MM.1S (cell line): Measurements from ENCODE around the gene RHOH.

ENCODE experiments used
- DNase-seq: peaks from one replicate; pipeline ENCODE4 v3.0.0-alpha.2; 2015
- H2AFZ ChIP-seq: fragments of 300-600 bp; sonication (generic); 2 replicates; pipeline ENCODE4 v1.6.0; 2016; ENCODE audit warnings: antibody characterized with exemption, low read length
- H3F3A ChIP-seq: fragments of 300-600 bp; sonication (generic); 2 replicates; pipeline ENCODE4 v1.6.1; 2016; ENCODE audit warnings: mild to moderate bottlenecking, antibody characterized with exemption, low read length, moderate library complexity, mixed read lengths; ENCODE audit not compliant: insufficient read depth
- H3K27ac ChIP-seq: fragments of 300-600 bp; sonication (generic); 2 replicates; pipeline ENCODE4 v1.5.1; 2016; ENCODE audit warnings: mild to moderate bottlenecking, low read length
- H3K27me3 ChIP-seq: fragments of 300-600 bp; sonication (generic); replicated peaks from 2 replicates; pipeline ENCODE4 v1.6.0; 2016; ENCODE audit warnings: low read length; ENCODE audit not compliant: insufficient read depth
- H3K36me3 ChIP-seq: fragments of 300-600 bp; sonication (generic); replicated peaks from 2 replicates; pipeline ENCODE4 v1.6.1; 2016; ENCODE audit warnings: mild to moderate bottlenecking, low read length, mixed read lengths; ENCODE audit not compliant: insufficient read depth
- H3K4me1 ChIP-seq: fragments of 300-600 bp; sonication (generic); 2 replicates; pipeline ENCODE4 v1.6.1; 2016; ENCODE audit warnings: low read length, mixed read lengths
- H3K4me2 ChIP-seq: fragments of 300-600 bp; sonication (generic); 2 replicates; pipeline ENCODE4 v1.6.0; 2016; ENCODE audit warnings: low read depth, low read length
- H3K4me3 ChIP-seq: fragments of 300-600 bp; sonication (generic); 2 replicates; pipeline ENCODE4 v1.5.1; 2016; ENCODE audit warnings: low read length, mixed read lengths
- H3K79me2 ChIP-seq: fragments of 300-600 bp; sonication (generic); 2 replicates; pipeline ENCODE4 v1.6.1; 2016; ENCODE audit warnings: mixed run types, low read length, mixed read lengths
- H3K9ac ChIP-seq: fragments of 300-600 bp; sonication (generic); 2 replicates; pipeline ENCODE4 v1.6.1; 2016; ENCODE audit warnings: low read length, mixed read lengths
- H3K9me2 ChIP-seq: fragments of 300-600 bp; sonication (generic); replicated peaks from 2 replicates; pipeline ENCODE4 v1.6.1; 2016; ENCODE audit warnings: mild to moderate bottlenecking, low read length, mixed read lengths; ENCODE audit not compliant: insufficient read depth
- H3K9me3 ChIP-seq: fragments of 300-600 bp; sonication (generic); replicated peaks from 2 replicates; pipeline ENCODE4 v1.6.1; 2016; ENCODE audit warnings: mild to moderate bottlenecking, low read length, mixed read lengths; ENCODE audit not compliant: insufficient read depth
- H4K20me1 ChIP-seq: fragments of 300-600 bp; sonication (generic); 2 replicates; pipeline ENCODE4 v1.6.1; 2016; ENCODE audit warnings: mild to moderate bottlenecking, low read length, moderate library complexity, mixed read lengths; ENCODE audit not compliant: insufficient read depth
- CTCF ChIP-seq: fragments of 300-600 bp; sonication (generic); IDR thresholded peaks from 2 replicates; pipeline ENCODE4 v1.5.1; 2016; ENCODE audit warnings: antibody characterized with exemption, low read length, mixed read lengths
- EZH2 ChIP-seq: fragments of 300-600 bp; sonication (generic); optimal IDR thresholded peaks from 2 replicates; pipeline ENCODE3; 2017; ENCODE audit warnings: low read depth, mild to moderate bottlenecking, antibody characterized with exemption, low read length, mixed read lengths
- EZH2phosphoT487 ChIP-seq: fragments of 300-600 bp; sonication (generic); IDR thresholded peaks from 2 replicates; pipeline ENCODE4 v1.6.1; 2018; ENCODE audit warnings: antibody characterized with exemption, low read length

The RHOH gene

GRCh38 chr4:40247350-40247749 lies 50.5 kb downstream of the RHOH start:
- no peak overlapping the region for H3K9ac ChIP-seq
- no peaks in the 10 kb centered on the region for H3K9me3 ChIP-seq
- no peak overlapping the region for H3K4me2 ChIP-seq
- H3K9me2 ChIP-seq, result no peaks in the 10 kb centered on the region
- H3K27me3 ChIP-seq, result no peaks in the 10 kb centered on the region
- peaks cover 20% of the 10 kb centered on the region for H4K20me1 ChIP-seq
- H3K27ac ChIP-seq, result no peak overlapping the region
- peaks cover 21% of the 10 kb centered on the region for H3K36me3 ChIP-seq
- TF ChIP-seq EZH2phosphoT487 (no peak), CTCF (no peak), EZH2 (no peak)
- no peak for DNase-seq
- peaks cover 23% of the 10 kb centered on the region for H3F3A ChIP-seq
- no peak overlapping the region for H3K4me3 ChIP-seq
- H3K79me2 ChIP-seq, result peaks cover 40% of the 10 kb centered on the region
- no peaks in the 10 kb centered on the region for H3K4me1 ChIP-seq
- no peak overlapping the region for H2AFZ ChIP-seq

- H4K20me1 ChIP-seq, result no peaks in the 10 kb centered on the region
- H3K9ac ChIP-seq, result no peak overlapping the region
- no peak for DNase-seq
- no peak overlapping the region for H3K4me2 ChIP-seq
- H3K27ac ChIP-seq, result no peak overlapping the region
- no peaks in the 10 kb centered on the region for H3K9me3 ChIP-seq
- no peaks in the 10 kb centered on the region for H3K4me1 ChIP-seq
- H2AFZ ChIP-seq, result no peak overlapping the region
- H3K36me3 ChIP-seq, result no peaks in the 10 kb centered on the region
- peaks cover 11% of the 10 kb centered on the region for H3F3A ChIP-seq
- no peaks in the 10 kb centered on the region for H3K9me2 ChIP-seq
- H3K4me3 ChIP-seq, result no peak overlapping the region
- H3K79me2 ChIP-seq, result peaks cover under 1% of the 10 kb centered on the region; the same call in 1 of the 2 replicates
- no peak for TF ChIP-seq CTCF
- no peaks in the 10 kb centered on the region for H3K27me3 ChIP-seq
Observed at GRCh38 chr4:40251366-40251765, 54.5 kb downstream of the RHOH start.

GRCh38 chr4:40253906-40254305 lies 57.1 kb downstream of the RHOH start:
- H2AFZ ChIP-seq, result no peak overlapping the region
- H3K36me3 ChIP-seq, result no peaks in the 10 kb centered on the region
- no peaks in the 10 kb centered on the region for H3K27me3 ChIP-seq
- H3K79me2 ChIP-seq, result no peaks in the 10 kb centered on the region
- peaks cover 8% of the 10 kb centered on the region; the same call in 1 of the 2 replicates for H3F3A ChIP-seq
- no peak overlapping the region for H3K4me3 ChIP-seq
- H3K9ac ChIP-seq, result no peak overlapping the region
- no peak overlapping the region for H3K27ac ChIP-seq
- H3K4me1 ChIP-seq, result no peaks in the 10 kb centered on the region
- H4K20me1 ChIP-seq, result no peaks in the 10 kb centered on the region
- H3K9me3 ChIP-seq, result no peaks in the 10 kb centered on the region
- H3K9me2 ChIP-seq, result no peaks in the 10 kb centered on the region
- no peak overlapping the region for H3K4me2 ChIP-seq
- DNase-seq, result no peak
- TF ChIP-seq CTCF (no peak), EZH2 (no peak), EZH2phosphoT487 (no peak)
